ENCODE measurements around the gene RUNDC1.

The RUNDC1 gene

DNA sequence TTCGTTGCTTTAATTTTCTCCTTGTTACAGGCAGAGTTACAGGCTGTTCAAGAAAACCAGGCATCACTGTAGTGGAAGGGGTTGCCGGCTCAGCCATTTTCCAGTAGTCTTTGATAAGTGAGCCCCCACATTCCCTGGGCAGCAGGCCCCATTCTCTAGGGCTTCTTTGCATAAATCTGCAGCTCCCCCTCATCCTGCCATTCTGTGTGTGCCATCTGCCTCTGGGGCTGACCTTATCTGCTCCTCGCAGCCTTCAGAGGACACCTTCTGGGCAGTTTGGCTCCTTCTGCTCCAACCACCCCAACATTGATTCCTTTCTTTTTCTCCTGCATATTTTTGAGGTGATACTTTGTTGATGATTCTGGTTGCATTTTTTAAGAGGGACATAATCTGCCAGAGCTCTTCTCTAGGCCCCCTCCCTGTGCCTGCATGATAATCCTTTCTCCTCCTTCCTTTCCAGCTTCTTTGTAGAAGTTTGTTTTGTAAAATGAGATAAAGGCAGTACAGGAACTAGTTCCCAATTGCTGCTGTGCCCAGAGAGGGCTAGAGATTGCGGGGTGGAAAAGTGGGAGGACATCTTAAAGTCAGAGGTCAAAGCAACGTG lies 61.8 kb downstream of the RUNDC1 start:
- no peak for DNase-seq (ENCODE audit: low read depth in 2 of 2)

All from stimulated activated CD8-positive, alpha-beta memory T cell treated with anti-CD3 and anti-CD28 coated beads, Interleukin-15, amount 100 ng/mL, for 48 hours (primary cell).